MM.1S (cell line): Measurements from ENCODE around the gene P2RY6.

Experiments
- DNase-seq: peaks from one replicate; pipeline ENCODE4 v3.0.0-alpha.2; 2015
- H2AFZ ChIP-seq: fragments of 300-600 bp; sonication (generic); 2 replicates; pipeline ENCODE4 v1.6.0; 2016; ENCODE audit warnings: antibody characterized with exemption, low read length
- H3F3A ChIP-seq: fragments of 300-600 bp; sonication (generic); 2 replicates; pipeline ENCODE4 v1.6.1; 2016; ENCODE audit warnings: mild to moderate bottlenecking, antibody characterized with exemption, low read length, moderate library complexity, mixed read lengths; ENCODE audit not compliant: insufficient read depth
- H3K27ac ChIP-seq: fragments of 300-600 bp; sonication (generic); 2 replicates; pipeline ENCODE4 v1.5.1; 2016; ENCODE audit warnings: mild to moderate bottlenecking, low read length
- H3K27me3 ChIP-seq: fragments of 300-600 bp; sonication (generic); replicated peaks from 2 replicates; pipeline ENCODE4 v1.6.0; 2016; ENCODE audit warnings: low read length; ENCODE audit not compliant: insufficient read depth
- H3K36me3 ChIP-seq: fragments of 300-600 bp; sonication (generic); replicated peaks from 2 replicates; pipeline ENCODE4 v1.6.1; 2016; ENCODE audit warnings: mild to moderate bottlenecking, low read length, mixed read lengths; ENCODE audit not compliant: insufficient read depth
- H3K4me1 ChIP-seq: fragments of 300-600 bp; sonication (generic); 2 replicates; pipeline ENCODE4 v1.6.1; 2016; ENCODE audit warnings: low read length, mixed read lengths
- H3K4me2 ChIP-seq: fragments of 300-600 bp; sonication (generic); 2 replicates; pipeline ENCODE4 v1.6.0; 2016; ENCODE audit warnings: low read depth, low read length
- H3K4me3 ChIP-seq: fragments of 300-600 bp; sonication (generic); 2 replicates; pipeline ENCODE4 v1.5.1; 2016; ENCODE audit warnings: low read length, mixed read lengths
- H3K79me2 ChIP-seq: fragments of 300-600 bp; sonication (generic); 2 replicates; pipeline ENCODE4 v1.6.1; 2016; ENCODE audit warnings: mixed run types, low read length, mixed read lengths
- H3K9ac ChIP-seq: fragments of 300-600 bp; sonication (generic); 2 replicates; pipeline ENCODE4 v1.6.1; 2016; ENCODE audit warnings: low read length, mixed read lengths
- H3K9me2 ChIP-seq: fragments of 300-600 bp; sonication (generic); replicated peaks from 2 replicates; pipeline ENCODE4 v1.6.1; 2016; ENCODE audit warnings: mild to moderate bottlenecking, low read length, mixed read lengths; ENCODE audit not compliant: insufficient read depth
- H3K9me3 ChIP-seq: fragments of 300-600 bp; sonication (generic); replicated peaks from 2 replicates; pipeline ENCODE4 v1.6.1; 2016; ENCODE audit warnings: mild to moderate bottlenecking, low read length, mixed read lengths; ENCODE audit not compliant: insufficient read depth
- H4K20me1 ChIP-seq: fragments of 300-600 bp; sonication (generic); 2 replicates; pipeline ENCODE4 v1.6.1; 2016; ENCODE audit warnings: mild to moderate bottlenecking, low read length, moderate library complexity, mixed read lengths; ENCODE audit not compliant: insufficient read depth
- CTCF ChIP-seq: fragments of 300-600 bp; sonication (generic); IDR thresholded peaks from 2 replicates; pipeline ENCODE4 v1.5.1; 2016; ENCODE audit warnings: antibody characterized with exemption, low read length, mixed read lengths
- EZH2 ChIP-seq: fragments of 300-600 bp; sonication (generic); optimal IDR thresholded peaks from 2 replicates; pipeline ENCODE3; 2017; ENCODE audit warnings: low read depth, mild to moderate bottlenecking, antibody characterized with exemption, low read length, mixed read lengths
- EZH2phosphoT487 ChIP-seq: fragments of 300-600 bp; sonication (generic); IDR thresholded peaks from 2 replicates; pipeline ENCODE4 v1.6.1; 2018; ENCODE audit warnings: antibody characterized with exemption, low read length

P2RY6 gene

GRCh38 chr11:73315293-73316020 lies 43.3 kb downstream of the P2RY6 start:
- Histone ChIP-seq H3K27ac (no peak overlapping the region), H3K4me3 (no peak overlapping the region), H3K9me3 (no peaks in the 10 kb centered on the region), H3K36me3 (no peaks in the 10 kb centered on the region), H3K4me1 (peaks cover 5% of the 10 kb centered on the region; the same call in 1 of the 2 replicates), H3K79me2 (no peaks in the 10 kb centered on the region), H3K9me2 (no peaks in the 10 kb centered on the region), H3F3A (no peaks in the 10 kb centered on the region), H3K27me3 (no peaks in the 10 kb centered on the region), H4K20me1 (no peaks in the 10 kb centered on the region), H3K4me2 (no peak overlapping the region), H3K9ac (no peak overlapping the region), H2AFZ (no peak overlapping the region)
- no peak for DNase-seq
- TF ChIP-seq EZH2phosphoT487 (no peak), EZH2 (no peak), CTCF (no peak)

GRCh38 chr11:73316422-73316821 lies 44.3 kb downstream of the P2RY6 start:
- Histone ChIP-seq H2AFZ (no peak overlapping the region), H3K36me3 (no peaks in the 10 kb centered on the region), H4K20me1 (no peaks in the 10 kb centered on the region), H3K9ac (no peak overlapping the region), H3F3A (no peaks in the 10 kb centered on the region), H3K9me2 (no peaks in the 10 kb centered on the region), H3K27me3 (no peaks in the 10 kb centered on the region), H3K27ac (no peak overlapping the region), H3K9me3 (no peaks in the 10 kb centered on the region), H3K4me1 (peaks cover 5% of the 10 kb centered on the region; the same call in 1 of the 2 replicates), H3K4me2 (no peak overlapping the region), H3K4me3 (no peak overlapping the region), H3K79me2 (no peaks in the 10 kb centered on the region)
- DNase-seq: no peak
- TF ChIP-seq CTCF (no peak), EZH2 (no peak)

GRCh38 chr11:73317373-73317772 lies 45.2 kb downstream of the P2RY6 start:
- H3K27ac ChIP-seq: no peak overlapping the region
- no peaks in the 10 kb centered on the region for H3K9me3 ChIP-seq
- TF ChIP-seq CTCF (no peak), EZH2phosphoT487 (no peak), EZH2 (no peak)
- no peaks in the 10 kb centered on the region for H3K36me3 ChIP-seq
- H3K9me2 ChIP-seq: no peaks in the 10 kb centered on the region
- H3K79me2 ChIP-seq: no peaks in the 10 kb centered on the region
- no peak overlapping the region for H3K4me2 ChIP-seq
- no peak for DNase-seq
- peaks cover 5% of the 10 kb centered on the region; the same call in 1 of the 2 replicates for H3K4me1 ChIP-seq
- H4K20me1 ChIP-seq: no peaks in the 10 kb centered on the region
- no peak overlapping the region for H3K4me3 ChIP-seq
- H3K9ac ChIP-seq: no peak overlapping the region
- H3F3A ChIP-seq: no peaks in the 10 kb centered on the region
- no peak overlapping the region for H2AFZ ChIP-seq
- H3K27me3 ChIP-seq: no peaks in the 10 kb centered on the region
